WERI-Rb-1 (cell line): ENCODE data around the gene MYT1.

Source experiments
- DNase-seq: peaks from one replicate; pipeline ENCODE4 v3.0.0-alpha.2; 2020
- H3K27ac ChIP-seq: fragments of 250-450 bp; sonication (Bioruptor Pico); 2 replicates; pipeline ENCODE4 v1.5.1; 2020; ENCODE audit warnings: mild to moderate bottlenecking, moderate library complexity
- H3K27me3 ChIP-seq: fragments of 250-450 bp; sonication (Bioruptor Pico); 2 replicates; pipeline ENCODE4 v1.5.1; 2021; ENCODE audit warnings: mild to moderate bottlenecking, low read depth, moderate library complexity; ENCODE audit not compliant: insufficient read depth, severe bottlenecking
- H3K36me3 ChIP-seq: fragments of 250-450 bp; sonication (Bioruptor Pico); 2 replicates; pipeline ENCODE4 v1.5.1; 2020; ENCODE audit warnings: mild to moderate bottlenecking, moderate library complexity
- H3K4me3 ChIP-seq: 2 replicates; pipeline ENCODE4 v1.5.1; 2011; ENCODE audit warnings: low read depth, mild to moderate bottlenecking, control low read depth, low read length
- H3K9me3 ChIP-seq: fragments of 250-450 bp; sonication (Bioruptor Pico); 2 replicates; pipeline ENCODE4 v1.5.1; 2021; ENCODE audit warnings: mild to moderate bottlenecking, moderate library complexity; ENCODE audit not compliant: severe bottlenecking
- CTCF ChIP-seq: IDR thresholded peaks from 2 replicates; pipeline ENCODE4 v1.5.1; 2011; ENCODE audit warnings: low read depth, mild to moderate bottlenecking, control low read depth, inconsistent platforms, low read length

Gene MYT1

GRCh38 chr20:64236137-64237088, 72.2 kb downstream of the MYT1 start:
- H3K4me3 ChIP-seq = no peak overlapping the region
- no peak overlapping the region for H3K27ac ChIP-seq
- no peaks in the 10 kb centered on the region for H3K9me3 ChIP-seq
- DNase-seq = no peak
- H3K36me3 ChIP-seq = no peaks in the 10 kb centered on the region
- TF ChIP-seq CTCF = no peak
- H3K27me3 ChIP-seq = no peaks in the 10 kb centered on the region

GRCh38 chr20:64237316-64237715, 73.1 kb downstream of the MYT1 start:
- no peaks in the 10 kb centered on the region for H3K36me3 ChIP-seq
- H3K27ac ChIP-seq = no peak overlapping the region
- H3K27me3 ChIP-seq = no peaks in the 10 kb centered on the region
- no peak for TF ChIP-seq CTCF
- no peak for DNase-seq
- no peak overlapping the region for H3K4me3 ChIP-seq
- no peaks in the 10 kb centered on the region for H3K9me3 ChIP-seq

- no peak overlapping the region for H3K27ac ChIP-seq
- TF ChIP-seq CTCF = no peak
- H3K9me3 ChIP-seq = no peaks in the 10 kb centered on the region
- no peaks in the 10 kb centered on the region for H3K27me3 ChIP-seq
- H3K4me3 ChIP-seq = no peak overlapping the region
- no peaks in the 10 kb centered on the region for H3K36me3 ChIP-seq
- DNase-seq = no peak
Measured at GRCh38 chr20:64238115-64238825, 74.0 kb downstream of the MYT1 start.

- no peak overlapping the region for H3K4me3 ChIP-seq
Measured at GRCh38 chr20:64238851-64239387, 74.7 kb downstream of the MYT1 start.

More at GRCh38 chr20:64238851-64239387, 74.7 kb downstream of the MYT1 start:
- no peak for DNase-seq
- Histone ChIP-seq H3K9me3 (no peaks in the 10 kb centered on the region), H3K27ac (no peak overlapping the region), H3K27me3 (no peaks in the 10 kb centered on the region), H3K36me3 (no peaks in the 10 kb centered on the region)
- TF ChIP-seq CTCF = peak; percentile 7; the same call in 1 of the 2 replicates
